ENCODE measurements around the gene C4A. TPM values are rescaled to one million over a fixed set of nuclear protein-coding genes. Genes with fewer than 3 reads are reported as not detected.

The C4A gene
- total and polyA plus RNA-seq, 8 donors = 10.8 to 248 (median 45.2) TPM

DNA sequence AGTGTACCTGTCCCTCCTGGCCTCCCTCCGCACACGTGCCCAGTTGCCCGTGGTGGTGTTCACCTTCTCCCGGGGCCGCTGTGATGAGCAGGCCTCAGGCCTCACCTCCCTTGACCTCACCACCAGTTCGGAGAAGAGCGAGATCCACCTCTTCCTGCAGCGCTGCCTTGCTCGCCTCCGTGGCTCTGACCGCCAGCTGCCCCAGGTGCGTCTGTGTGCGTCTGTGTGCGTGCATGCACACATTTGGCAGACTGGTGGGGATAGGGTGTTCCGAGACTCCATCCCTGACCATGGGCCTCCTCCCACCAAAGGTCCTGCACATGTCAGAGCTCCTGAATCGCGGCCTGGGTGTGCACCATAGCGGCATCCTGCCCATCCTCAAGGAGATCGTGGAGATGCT, 17.9 kb upstream of the C4A start:
- H3K36me3 ChIP-seq = peaks cover 76 to 90% (median 89%) of the 10 kb centered on the region in 4 donors
- 89 to 96% (median 94%) methylated on average over 17 to 19 of the region's 19 CpGs for WGBS, 5 donors
- no peaks in the 10 kb centered on the region for H3K27me3 ChIP-seq
- H3K4me3 ChIP-seq = no peak overlapping the region
- intact Hi-C loops (cut with DNase I; ENCODE audit: low total_unique reads) = no loop called here
- no peak for TF ChIP-seq EP300 (IDR thresholded peaks at IDR 0.05)
- TF ChIP-seq, protein P1, sequence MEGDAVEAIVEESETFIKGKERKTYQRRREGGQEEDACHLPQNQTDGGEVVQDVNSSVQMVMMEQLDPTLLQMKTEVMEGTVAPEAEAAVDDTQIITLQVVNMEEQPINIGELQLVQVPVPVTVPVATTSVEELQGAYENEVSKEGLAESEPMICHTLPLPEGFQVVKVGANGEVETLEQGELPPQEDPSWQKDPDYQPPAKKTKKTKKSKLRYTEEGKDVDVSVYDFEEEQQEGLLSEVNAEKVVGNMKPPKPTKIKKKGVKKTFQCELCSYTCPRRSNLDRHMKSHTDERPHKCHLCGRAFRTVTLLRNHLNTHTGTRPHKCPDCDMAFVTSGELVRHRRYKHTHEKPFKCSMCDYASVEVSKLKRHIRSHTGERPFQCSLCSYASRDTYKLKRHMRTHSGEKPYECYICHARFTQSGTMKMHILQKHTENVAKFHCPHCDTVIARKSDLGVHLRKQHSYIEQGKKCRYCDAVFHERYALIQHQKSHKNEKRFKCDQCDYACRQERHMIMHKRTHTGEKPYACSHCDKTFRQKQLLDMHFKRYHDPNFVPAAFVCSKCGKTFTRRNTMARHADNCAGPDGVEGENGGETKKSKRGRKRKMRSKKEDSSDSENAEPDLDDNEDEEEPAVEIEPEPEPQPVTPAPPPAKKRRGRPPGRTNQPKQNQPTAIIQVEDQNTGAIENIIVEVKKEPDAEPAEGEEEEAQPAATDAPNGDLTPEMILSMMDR (IDR thresholded peaks at IDR 0.05) = no peak
- no peaks in the 10 kb centered on the region for H3K9me3 ChIP-seq
- H3K4me1 ChIP-seq = peaks cover 8 to 19% (median 15%) of the 10 kb centered on the region in 4 donors
- no peak overlapping the region for H3K27ac ChIP-seq
- DNase-seq = no peak

DNA sequence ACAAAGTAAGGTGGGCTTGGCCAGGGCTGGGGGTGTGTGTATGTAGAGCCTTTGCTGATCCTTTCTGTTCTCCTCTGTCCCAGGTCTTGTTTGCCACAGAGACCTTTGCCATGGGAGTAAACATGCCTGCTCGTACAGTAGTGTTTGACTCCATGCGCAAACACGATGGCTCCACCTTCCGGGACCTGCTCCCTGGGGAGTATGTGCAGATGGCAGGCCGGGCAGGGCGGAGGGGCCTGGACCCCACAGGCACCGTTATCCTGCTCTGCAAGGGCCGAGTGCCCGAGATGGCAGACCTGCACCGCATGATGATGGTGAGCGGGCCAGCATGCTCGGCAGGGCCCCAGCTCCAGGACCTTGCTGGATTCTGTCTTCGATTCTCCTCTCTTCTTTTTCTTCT, 16.2 kb upstream of the C4A start:
- intact Hi-C loops (cut with DNase I; ENCODE audit: low total_unique reads) = no loop called here
- Histone ChIP-seq H3K27ac (no peak overlapping the region), H3K36me3 (peaks cover 85 to 100% (median 99%) of the 10 kb centered on the region in 4 donors), H3K4me1 (peaks cover 8 to 21% (median 12%) of the 10 kb centered on the region in 4 donors), H3K9me3 (no peaks in the 10 kb centered on the region), H3K4me3 (no peak overlapping the region), H3K27me3 (no peaks in the 10 kb centered on the region)
- WGBS, 5 donors = 52 to 83% (median 67%) methylated on average over 13 of the region's 13 CpGs
- DNase-seq = no peak
- no peak for TF ChIP-seq EP300 (IDR thresholded peaks at IDR 0.05)
- TF ChIP-seq POLR2AphosphoS5 (IDR thresholded peaks at IDR 0.05) = no peak
- TF ChIP-seq, protein P1 (IDR thresholded peaks at IDR 0.05) = no peak
- TF ChIP-seq POLR2A (IDR thresholded peaks at IDR 0.05) = no peak

DNA sequence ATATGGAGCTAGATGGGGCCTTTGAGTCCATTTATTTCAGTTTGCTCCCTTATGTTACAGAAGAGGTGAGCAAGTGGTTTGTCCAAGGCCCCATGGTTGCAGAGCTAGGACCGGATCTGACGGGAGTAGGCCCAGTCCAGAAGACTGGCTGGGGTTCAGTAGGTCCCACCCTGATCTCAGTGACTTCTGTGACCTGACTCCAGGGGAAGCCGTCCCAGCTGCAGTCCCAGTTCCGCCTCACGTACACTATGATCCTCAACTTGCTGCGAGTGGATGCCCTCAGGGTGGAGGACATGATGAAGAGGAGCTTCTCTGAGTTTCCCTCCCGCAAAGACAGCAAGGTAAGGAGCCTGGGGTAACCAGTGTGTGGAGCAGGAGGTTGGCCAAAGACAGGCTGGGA, 15.4 kb upstream of the C4A start:
- DNase-seq = no peak
- TF ChIP-seq EP300 (IDR thresholded peaks at IDR 0.05) = no peak
- TF ChIP-seq, protein P1 (IDR thresholded peaks at IDR 0.05) = no peak
- TF ChIP-seq POLR2AphosphoS5 (IDR thresholded peaks at IDR 0.05) = no peak
- TF ChIP-seq POLR2A (IDR thresholded peaks at IDR 0.05) = no peak
- Histone ChIP-seq H3K27me3 (no peaks in the 10 kb centered on the region), H3K4me3 (no peak overlapping the region), H3K4me1 (peaks cover 16 to 29% (median 20%) of the 10 kb centered on the region in 4 donors), H3K36me3 (peaks cover 77 to 94% (median 92%) of the 10 kb centered on the region in 4 donors), H3K27ac (no peak overlapping the region), H3K9me3 (no peaks in the 10 kb centered on the region)
- intact Hi-C loops (cut with DNase I; ENCODE audit: low total_unique reads) = no loop called here
- WGBS, 5 donors = 80 to 89% (median 86%) methylated on average over 7 of the region's 7 CpGs

DNA sequence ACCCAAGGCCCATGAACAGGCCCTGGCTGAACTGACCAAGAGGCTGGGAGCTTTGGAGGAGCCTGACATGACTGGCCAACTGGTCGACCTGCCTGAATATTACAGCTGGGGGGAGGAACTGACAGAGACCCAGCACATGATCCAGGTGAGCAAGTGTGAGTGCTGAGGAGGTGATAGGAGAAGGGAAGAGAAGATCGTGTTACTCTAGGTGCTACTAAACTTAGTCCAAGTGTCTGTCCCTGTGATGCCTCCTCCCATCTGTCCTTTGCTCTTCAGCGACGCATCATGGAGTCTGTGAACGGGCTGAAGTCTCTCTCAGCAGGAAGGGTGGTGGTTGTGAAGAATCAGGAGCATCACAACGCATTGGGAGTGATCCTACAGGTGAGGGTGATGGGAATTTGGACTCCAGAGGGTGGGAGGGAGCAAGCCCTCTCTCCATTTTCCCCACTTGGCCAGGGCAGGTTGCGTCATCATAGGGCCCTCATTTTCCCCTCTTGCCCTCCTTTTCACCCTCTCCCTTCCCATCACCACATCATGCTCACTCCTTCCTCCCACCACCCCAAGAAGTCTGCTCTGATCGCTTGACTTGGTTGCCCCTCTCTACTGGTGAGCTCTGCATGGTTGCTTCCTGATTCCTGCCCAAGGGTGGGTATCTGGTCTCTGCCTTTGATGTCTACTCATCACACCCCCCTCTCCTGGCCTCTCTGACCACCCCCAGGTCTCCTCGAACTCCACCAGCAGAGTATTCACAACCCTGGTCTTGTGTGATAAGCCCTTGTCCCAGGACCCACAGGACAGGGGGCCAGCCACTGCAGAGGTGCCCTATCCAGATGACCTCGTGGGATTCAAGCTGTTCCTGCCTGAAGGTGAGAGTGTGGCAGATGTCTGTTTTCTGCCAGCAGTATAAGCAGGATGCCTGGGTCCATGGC, 14.6 kb upstream of the C4A start:
- peaks cover 69 to 87% (median 84%) of the 10 kb centered on the region in 4 donors for H3K36me3 ChIP-seq
- intact Hi-C loops (cut with DNase I; ENCODE audit: low total_unique reads) = no loop called here
- TF ChIP-seq, protein P1 (IDR thresholded peaks at IDR 0.05) = no peak
- no peak for TF ChIP-seq EP300 (IDR thresholded peaks at IDR 0.05)
- no peak for TF ChIP-seq POLR2AphosphoS5 (IDR thresholded peaks at IDR 0.05)

More for the DNA sequence above, 14.6 kb upstream of the C4A start:
- no peaks in the 10 kb centered on the region for H3K9me3 ChIP-seq
- H3K4me1 ChIP-seq = peaks cover 17 to 31% (median 21%) of the 10 kb centered on the region in 4 donors
- H3K27me3 ChIP-seq = no peaks in the 10 kb centered on the region
- no peak for DNase-seq
- H3K4me3 ChIP-seq = no peak overlapping the region
- 80 to 87% (median 85%) methylated on average over 10 of the region's 10 CpGs for WGBS, 5 donors
- no peak overlapping the region for H3K27ac ChIP-seq

Data from stomach (tissue), 9 donors.